Fibroblast of skin of left biceps (primary cell): Measurements from ENCODE around the gene TARP.
A peak's percentile ranks its signal among the peaks of the same experiment; 100 is the strongest.

Experiments
- DNase-seq, 2 experiments: peaks; one replicate each; pipeline ENCODE4 v3.0.0-alpha.2; 2013; ENCODE audit warnings: low read depth in 2 of 2

The TARP gene

DNA sequence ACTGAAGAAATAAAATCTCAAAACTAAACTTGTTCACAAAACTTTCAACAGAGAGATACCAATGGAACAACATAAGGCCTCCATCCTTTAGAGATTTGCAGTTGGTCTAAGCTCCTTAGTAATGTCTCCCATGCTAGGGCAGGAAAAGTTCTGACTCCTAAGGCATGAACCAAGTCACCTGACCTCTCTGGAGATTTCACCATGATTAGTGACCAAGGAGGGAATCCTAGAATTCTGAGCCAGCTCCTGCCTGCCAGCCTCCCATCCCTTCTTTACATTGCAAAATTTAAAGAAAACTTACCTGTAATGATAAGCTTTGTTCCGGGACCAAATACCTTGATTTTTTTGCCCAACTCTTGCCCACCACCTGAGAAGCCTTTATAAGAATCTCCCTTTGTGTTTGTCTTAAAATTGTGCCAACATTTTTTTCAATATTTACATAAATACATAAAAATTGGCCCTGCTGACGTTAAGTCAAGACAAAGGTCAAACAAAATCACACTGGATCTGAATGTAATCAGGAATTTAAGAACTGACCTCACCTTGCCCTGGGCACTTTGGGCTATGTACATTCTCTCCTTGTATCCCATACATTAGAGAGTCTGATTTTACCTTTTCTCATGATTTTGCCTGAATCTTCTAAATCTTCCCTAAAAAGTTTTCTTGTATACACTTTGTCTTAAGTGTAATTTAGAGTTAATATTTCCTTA lies at the start of gene TARP:
Gene TARP (minus strand): TSS at position 351 of the 710 bp plus-strand sequence.
- DNase-seq: no peak

DNA sequence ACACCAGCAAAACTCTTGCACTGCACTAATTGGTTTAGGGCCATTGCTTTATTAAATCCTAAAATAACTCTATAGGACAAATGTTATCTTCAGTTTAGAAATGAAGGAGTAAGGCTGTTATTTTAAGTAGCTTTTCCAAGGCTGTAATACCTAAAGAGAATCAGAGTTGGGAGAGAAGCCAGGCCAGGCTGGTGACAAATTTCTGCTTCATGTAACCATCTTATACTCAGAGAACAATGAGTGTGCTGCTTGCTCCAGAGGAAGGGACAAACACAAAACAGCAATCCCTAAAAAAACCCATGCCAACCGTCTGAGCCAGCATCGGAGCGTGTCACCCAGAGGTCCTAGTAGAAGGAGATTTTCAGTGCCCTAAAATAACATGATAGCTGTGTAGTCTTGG lies 49.7 kb upstream of the TARP start:
- DNase-seq: no peak

- no peak for DNase-seq
Measured at GRCh38 chr7:38322461-38322860, 49.0 kb upstream of the TARP start.

GRCh38 chr7:38321967-38322366 lies 48.5 kb upstream of the TARP start:
- DNase-seq: no peak

DNA sequence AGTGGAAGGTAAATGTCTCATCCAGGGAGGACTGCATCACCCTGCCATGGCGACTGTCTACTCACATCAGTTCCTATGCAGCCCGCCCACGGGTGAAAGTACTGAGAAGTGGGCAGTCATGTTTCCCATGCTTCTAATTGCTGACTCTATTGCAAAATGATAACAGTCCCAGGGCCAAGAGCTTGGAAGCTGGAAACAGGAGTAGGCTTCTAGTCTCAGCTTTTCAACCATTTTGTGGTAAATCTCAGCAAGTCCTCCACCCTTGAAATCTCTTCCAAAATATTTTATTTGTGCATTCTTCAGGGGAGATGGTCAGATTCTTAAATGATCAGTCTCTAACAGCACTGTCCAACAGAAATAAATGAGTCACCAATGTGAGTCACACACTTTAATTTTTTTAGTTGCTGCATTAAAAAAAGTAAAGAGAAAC lies 48.1 kb upstream of the TARP start:
- peak; percentile 39 to 40 for DNase-seq

GRCh38 chr7:38321050-38321449 lies 47.6 kb upstream of the TARP start:
- DNase-seq: no peak

- no peak for DNase-seq
Measured at GRCh38 chr7:38319873-38320272, 46.4 kb upstream of the TARP start.

DNA sequence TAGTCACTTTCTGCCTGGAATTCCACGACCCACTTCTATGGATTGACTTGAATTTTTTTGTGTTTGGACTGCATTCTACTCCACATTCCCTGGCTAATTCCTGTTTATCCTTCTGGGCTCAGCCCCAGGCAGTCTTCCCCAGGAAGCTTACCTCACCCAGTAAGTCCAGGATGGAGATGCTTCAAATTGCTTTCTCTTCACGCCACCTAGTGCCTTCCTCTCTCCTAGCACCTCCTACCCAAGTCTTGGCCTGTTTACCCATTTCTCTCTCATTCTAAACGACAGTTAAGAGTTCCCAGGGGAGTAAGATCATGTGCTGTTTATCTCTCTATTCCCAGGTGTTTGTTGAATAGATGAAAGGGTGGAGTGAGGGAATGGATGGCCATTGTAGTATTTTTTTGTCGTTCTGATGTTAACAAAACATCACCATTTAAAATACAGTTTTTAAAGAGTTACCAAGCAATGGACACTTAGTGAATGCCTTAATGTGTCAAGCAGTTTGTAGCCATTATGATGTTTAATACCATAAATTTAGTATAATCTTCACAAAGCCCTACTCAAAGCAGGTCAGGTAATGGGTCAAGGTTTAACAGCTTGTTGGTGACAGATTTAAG lies 45.5 kb upstream of the TARP start:
- DNase-seq: peak; percentile 39 to 45

DNA sequence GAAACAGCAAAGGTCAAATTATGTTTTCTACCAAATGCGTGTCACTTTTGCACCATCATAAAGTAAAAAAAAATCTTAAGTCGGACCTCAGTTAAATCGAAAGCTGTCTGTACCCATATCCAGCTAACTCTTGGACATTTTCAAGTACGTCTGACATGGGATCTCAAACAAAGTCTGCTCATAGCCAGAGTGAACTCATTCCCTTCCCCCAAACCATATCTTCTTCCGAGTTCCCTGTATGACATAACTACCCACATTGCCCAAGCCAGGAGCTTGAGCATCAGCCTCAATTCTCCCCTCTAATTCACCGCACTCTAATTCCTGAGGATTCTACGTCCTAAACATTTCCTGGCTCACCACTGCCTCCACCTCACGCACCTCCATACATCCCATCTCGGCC lies 44.8 kb upstream of the TARP start:
- no peak for DNase-seq

- DNase-seq: no peak
Measured at GRCh38 chr7:38317515-38317914, 44.1 kb upstream of the TARP start.

DNA sequence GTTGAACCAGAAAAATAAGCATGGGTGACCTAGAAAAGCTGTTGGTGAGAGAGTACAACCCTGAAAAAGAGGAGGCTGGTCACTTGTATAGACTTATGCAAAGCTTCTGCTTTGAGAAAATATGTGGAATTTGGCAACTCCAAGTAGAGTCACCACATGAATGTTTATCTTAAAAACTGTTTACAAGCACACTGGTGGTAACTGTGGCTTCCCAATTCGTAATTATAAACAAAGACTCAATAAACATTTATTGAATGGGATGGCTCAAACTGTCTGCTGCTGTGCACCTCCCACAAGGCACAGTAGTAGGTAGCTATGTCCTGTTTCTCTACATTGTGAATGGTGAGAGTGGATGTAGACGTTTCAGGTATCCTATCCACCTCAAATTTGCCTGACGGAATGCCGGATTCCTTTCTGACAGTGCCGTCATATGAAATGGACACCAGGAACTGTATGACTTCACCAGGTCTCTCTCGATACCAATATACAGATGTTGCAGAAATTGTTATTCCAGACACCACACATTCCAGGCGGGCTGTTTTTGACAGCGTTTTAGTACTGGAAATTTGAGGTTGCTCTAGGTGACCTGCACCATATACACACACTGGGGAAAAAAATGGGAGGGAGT lies 43.4 kb upstream of the TARP start:
- DNase-seq: no peak

- no peak for DNase-seq
Measured at GRCh38 chr7:38315410-38315809, 42.0 kb upstream of the TARP start.

DNA sequence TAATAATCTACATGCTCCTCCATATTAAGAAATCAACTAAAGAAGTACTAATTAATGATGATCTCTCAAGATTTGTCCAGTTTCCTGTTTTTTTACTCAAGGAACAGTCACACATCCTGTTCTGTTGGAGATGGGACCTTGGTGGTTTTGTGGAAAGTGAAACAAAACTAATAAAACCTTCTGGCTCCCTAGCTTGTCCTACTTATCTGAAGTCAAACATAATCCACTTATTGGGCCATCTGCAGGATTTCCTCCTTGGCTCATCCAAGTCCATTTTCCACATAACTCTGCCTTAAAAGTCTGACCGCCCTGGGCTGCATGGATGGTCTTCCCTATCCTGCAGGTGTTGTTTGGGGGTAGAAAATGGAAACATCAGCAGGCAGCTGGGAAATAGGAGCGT lies 39.4 kb upstream of the TARP start:
- no peak for DNase-seq

- DNase-seq: no peak
Measured at GRCh38 chr7:38311329-38311937, 38.0 kb upstream of the TARP start.

GRCh38 chr7:38310591-38311101 lies 37.2 kb upstream of the TARP start:
- DNase-seq: no peak

- DNase-seq: no peak
Measured at GRCh38 chr7:38309555-38309954, 36.1 kb upstream of the TARP start.

- DNase-seq: no peak
Measured at GRCh38 chr7:38308140-38308539, 34.7 kb upstream of the TARP start.

DNA sequence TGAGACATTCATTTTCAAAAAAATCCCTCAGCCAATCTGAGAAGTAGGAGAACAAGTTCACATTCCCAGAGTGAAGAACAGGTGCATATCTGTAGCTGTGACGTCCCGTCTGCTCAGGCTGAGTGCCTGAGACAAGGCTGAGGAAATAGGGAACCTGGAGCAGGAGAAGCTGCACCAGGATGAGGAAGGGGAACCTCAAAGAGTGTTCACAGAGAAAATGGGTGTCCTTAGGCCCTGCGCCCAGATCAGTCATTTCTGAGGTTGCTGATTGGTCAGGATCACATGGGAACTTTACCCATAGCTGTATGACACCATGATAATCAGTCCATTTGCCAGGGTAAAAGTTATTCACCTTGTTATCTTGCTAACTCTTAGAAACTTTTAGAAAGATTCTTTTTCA lies 34.2 kb upstream of the TARP start:
- no peak for DNase-seq

DNA sequence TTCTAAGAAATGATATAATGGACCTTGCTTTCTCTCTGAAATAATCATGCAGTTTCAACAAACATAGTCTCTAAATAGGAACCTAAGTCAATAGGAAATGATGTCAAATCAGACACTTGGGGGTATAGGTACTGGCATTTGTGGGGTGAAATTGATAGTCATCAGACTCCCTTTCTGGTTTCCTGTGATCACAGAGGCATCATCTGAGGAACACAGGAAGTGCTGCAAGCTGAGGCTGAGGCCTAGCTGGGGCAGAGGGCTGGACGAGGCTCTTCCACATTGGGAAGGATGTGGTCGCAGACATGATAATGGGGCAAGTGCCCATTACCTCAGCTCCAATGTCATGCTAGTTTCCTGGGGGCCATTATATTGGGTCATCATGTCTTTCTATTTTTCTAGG lies 33.5 kb upstream of the TARP start:
- DNase-seq: no peak

DNA sequence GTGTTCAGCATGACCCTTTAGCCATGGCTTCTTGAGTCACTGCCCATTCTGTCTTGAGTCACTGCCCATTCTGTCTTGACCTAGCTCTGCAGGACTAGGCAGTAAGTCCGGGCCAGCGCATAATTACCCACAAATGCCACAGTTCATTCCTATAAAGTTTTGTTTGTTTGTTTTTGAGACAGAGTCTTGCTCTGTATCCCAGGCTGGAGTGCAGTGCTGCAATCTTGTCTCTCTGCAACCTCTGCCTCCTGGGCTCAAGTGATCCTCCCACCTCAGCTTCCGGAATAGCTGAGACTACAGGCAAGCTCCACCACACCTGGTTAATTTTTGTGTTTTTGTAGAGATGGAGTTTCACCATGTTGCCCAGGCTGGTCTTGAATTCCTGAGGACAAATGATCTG lies 32.7 kb upstream of the TARP start:
- DNase-seq: no peak

- DNase-seq: no peak
Measured at GRCh38 chr7:38303866-38304265, 30.4 kb upstream of the TARP start.

DNA sequence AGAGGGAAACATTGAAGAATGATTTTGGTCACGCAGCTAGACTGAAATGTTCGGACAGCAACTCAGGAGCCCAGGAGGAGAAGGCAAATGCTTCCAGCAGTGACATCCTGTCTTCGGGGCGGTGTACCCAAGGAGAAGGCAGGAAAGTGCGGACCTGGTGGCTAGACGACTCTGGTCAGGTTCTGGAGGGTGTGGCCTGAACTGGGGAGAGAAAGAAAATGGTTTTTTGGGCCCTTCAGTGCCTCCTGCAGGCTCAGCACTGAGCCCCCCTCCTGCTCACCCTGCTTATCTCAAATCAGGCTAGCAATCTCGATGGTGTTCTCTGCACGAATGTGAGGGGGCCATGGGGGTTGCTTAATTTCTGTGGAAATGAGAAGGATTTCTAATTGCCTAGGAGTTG lies 26.7 kb upstream of the TARP start:
- no peak for DNase-seq
